ENCODE measurements around the gene SBK3.

DNA sequence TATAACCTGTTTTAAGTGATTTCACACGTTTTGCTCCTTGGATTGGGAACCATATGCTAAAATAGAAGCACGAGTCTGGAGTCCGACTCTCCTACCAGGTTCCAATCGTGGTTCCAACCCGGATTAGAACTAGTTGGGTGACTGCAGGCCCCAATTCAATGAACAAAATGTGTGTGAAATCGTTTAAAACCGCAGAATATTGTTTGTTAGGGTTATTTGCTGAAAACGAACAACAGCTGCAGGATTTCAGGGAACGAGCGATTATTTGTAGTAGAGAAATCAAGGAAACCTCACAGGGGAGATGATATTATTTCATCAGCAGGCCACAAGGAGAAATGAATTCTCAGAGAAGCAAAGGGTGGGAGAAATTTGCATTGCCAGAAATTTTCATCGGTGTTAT is 40.4 kb downstream of the SBK3 start:
- TF ChIP-seq, protein P1, sequence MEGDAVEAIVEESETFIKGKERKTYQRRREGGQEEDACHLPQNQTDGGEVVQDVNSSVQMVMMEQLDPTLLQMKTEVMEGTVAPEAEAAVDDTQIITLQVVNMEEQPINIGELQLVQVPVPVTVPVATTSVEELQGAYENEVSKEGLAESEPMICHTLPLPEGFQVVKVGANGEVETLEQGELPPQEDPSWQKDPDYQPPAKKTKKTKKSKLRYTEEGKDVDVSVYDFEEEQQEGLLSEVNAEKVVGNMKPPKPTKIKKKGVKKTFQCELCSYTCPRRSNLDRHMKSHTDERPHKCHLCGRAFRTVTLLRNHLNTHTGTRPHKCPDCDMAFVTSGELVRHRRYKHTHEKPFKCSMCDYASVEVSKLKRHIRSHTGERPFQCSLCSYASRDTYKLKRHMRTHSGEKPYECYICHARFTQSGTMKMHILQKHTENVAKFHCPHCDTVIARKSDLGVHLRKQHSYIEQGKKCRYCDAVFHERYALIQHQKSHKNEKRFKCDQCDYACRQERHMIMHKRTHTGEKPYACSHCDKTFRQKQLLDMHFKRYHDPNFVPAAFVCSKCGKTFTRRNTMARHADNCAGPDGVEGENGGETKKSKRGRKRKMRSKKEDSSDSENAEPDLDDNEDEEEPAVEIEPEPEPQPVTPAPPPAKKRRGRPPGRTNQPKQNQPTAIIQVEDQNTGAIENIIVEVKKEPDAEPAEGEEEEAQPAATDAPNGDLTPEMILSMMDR (IDR thresholded peaks at IDR 0.05) = no peak
- no peak for TF ChIP-seq POLR2AphosphoS5 (IDR thresholded peaks at IDR 0.05; ENCODE audit: insufficient read depth in 1 of 2, low read depth in 1 of 2)
